Testis (tissue), 2 donors: ENCODE data around the gene GOLGA8T.
"Not testable (repeated sequence)": the region's sequence is repeated elsewhere in the genome, so short reads cannot be mapped to it uniquely, and the experiment has no call there.

ENCODE experiments used
- POLR2A ChIP-seq: fragments of 450-650 bp; IDR thresholded peaks from one replicate; pipeline ENCODE4 v1.6.1; 2017; ENCODE audit warnings: antibody characterized with exemption, mild to moderate bottlenecking, moderate library complexity
- TF ChIP-seq, protein P1 (sequence below), 3 experiments: fragments of 450-650 bp in 2 of 3; fragments of 200-600 bp in 1 of 3; sonication (generic) in 1 of 3; IDR thresholded peaks; one replicate each; pipeline ENCODE4 v1.5.1; 2016 to 2019; ENCODE audit warnings: antibody characterized with exemption in 3 of 3, mild to moderate bottlenecking in 2 of 3, moderate library complexity in 1 of 3

DNA sequence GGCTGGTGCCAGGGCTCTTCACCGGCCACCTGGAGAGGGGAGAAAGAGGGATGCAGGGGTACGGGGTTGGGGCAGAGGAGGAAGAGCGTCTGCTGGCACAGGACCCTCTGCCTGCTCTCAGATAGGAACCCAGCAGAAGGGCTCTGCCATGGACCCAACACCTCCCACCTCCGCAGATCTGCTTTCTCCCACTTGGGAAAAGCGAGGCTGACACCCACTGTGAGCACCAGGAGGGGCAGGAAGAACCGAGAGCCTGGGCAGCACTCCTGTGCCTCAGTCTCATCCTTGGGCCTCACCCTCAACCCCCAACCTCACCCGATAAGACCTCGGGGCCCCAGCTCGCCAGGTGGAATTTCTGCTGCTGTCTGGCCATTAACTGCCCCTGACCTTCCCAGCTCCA, 58.0 kb downstream of the GOLGA8T start:
- not testable (repeated sequence) for TF ChIP-seq POLR2A
- TF ChIP-seq, protein P1, sequence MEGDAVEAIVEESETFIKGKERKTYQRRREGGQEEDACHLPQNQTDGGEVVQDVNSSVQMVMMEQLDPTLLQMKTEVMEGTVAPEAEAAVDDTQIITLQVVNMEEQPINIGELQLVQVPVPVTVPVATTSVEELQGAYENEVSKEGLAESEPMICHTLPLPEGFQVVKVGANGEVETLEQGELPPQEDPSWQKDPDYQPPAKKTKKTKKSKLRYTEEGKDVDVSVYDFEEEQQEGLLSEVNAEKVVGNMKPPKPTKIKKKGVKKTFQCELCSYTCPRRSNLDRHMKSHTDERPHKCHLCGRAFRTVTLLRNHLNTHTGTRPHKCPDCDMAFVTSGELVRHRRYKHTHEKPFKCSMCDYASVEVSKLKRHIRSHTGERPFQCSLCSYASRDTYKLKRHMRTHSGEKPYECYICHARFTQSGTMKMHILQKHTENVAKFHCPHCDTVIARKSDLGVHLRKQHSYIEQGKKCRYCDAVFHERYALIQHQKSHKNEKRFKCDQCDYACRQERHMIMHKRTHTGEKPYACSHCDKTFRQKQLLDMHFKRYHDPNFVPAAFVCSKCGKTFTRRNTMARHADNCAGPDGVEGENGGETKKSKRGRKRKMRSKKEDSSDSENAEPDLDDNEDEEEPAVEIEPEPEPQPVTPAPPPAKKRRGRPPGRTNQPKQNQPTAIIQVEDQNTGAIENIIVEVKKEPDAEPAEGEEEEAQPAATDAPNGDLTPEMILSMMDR (IDR thresholded peaks at IDR 0.05): not testable (repeated sequence)
